KG1 (cell line): Measurements from ENCODE around the gene ZNF22.

Experiments
- DNase-seq: peaks from one replicate; lab custom pipeline; 2025; lab: John Stamatoyannopoulos, UW

The ZNF22 gene

GRCh38 chr10:44977287-44978212, 23.2 kb upstream of the ZNF22 start:
- no peak for DNase-seq

GRCh38 chr10:44978213-44978569, 22.5 kb upstream of the ZNF22 start:
- no peak for DNase-seq

- no peak for DNase-seq
Observed at GRCh38 chr10:44978570-44979280, 22.0 kb upstream of the ZNF22 start, which contains the start of gene DEPP1. Gene DEPP1 (minus strand): TSS chr10:44978809. CDS start chr10:44978030, 779 bp downstream.

- no peak for DNase-seq
Observed at GRCh38 chr10:44979281-44980191, 21.2 kb upstream of the ZNF22 start.

- DNase-seq = no peak
Observed at GRCh38 chr10:44980309-44981171, 20.2 kb upstream of the ZNF22 start.

GRCh38 chr10:44981172-44982113, 19.3 kb upstream of the ZNF22 start:
- no peak for DNase-seq

- no peak for DNase-seq
Observed at GRCh38 chr10:44982114-44982460, 18.6 kb upstream of the ZNF22 start.

GRCh38 chr10:44982496-44982895, 18.2 kb upstream of the ZNF22 start:
- no peak for DNase-seq

- no peak for DNase-seq
Observed at GRCh38 chr10:44983066-44983894, 17.4 kb upstream of the ZNF22 start.

- no peak for DNase-seq
Observed at GRCh38 chr10:44983895-44984278, 16.8 kb upstream of the ZNF22 start.

GRCh38 chr10:44984671-44985101, 16.0 kb upstream of the ZNF22 start:
- no peak for DNase-seq

GRCh38 chr10:44985175-44985681, 15.5 kb upstream of the ZNF22 start:
- DNase-seq = no peak

- no peak for DNase-seq
Observed at GRCh38 chr10:44986179-44986578, 14.5 kb upstream of the ZNF22 start.

- DNase-seq = no peak
Observed at GRCh38 chr10:44986670-44987069, 14.1 kb upstream of the ZNF22 start.

- DNase-seq = no peak
Observed at GRCh38 chr10:44988957-44989585, 11.7 kb upstream of the ZNF22 start.

- DNase-seq = no peak
Observed at GRCh38 chr10:44989597-44990301, 11.0 kb upstream of the ZNF22 start.

- DNase-seq = no peak
Observed at GRCh38 chr10:44990302-44990655, 10.4 kb upstream of the ZNF22 start.

- DNase-seq = no peak
Observed at GRCh38 chr10:44990965-44991364, 9.8 kb upstream of the ZNF22 start.
